ENCODE data around the gene TTC29.
A peak's percentile ranks its signal among the peaks of the same experiment; 100 is the strongest.

Gene TTC29

GRCh38 chr4:146975527-146975926 is 29.9 kb upstream of the TTC29 start:
- H3K79me1 ChIP-seq (ENCODE audit: low read length) = no peaks in the 10 kb centered on the region
- H3K23ac ChIP-seq (ENCODE audit: low read length) = no peak overlapping the region
- H4K91ac ChIP-seq (ENCODE audit: low read depth, low read length) = no peak overlapping the region
- H2AFZ ChIP-seq (ENCODE audit: insufficient read depth, low read length, poor library complexity) = no peak overlapping the region
- no peak overlapping the region for H3K4ac ChIP-seq (ENCODE audit: low read depth, low read length)
- H4K12ac ChIP-seq (ENCODE audit: low read depth, low read length) = no peak overlapping the region
- no peak overlapping the region for H3K9ac ChIP-seq (ENCODE audit: low read length)
- H3K14ac ChIP-seq (ENCODE audit: low read length) = no peak overlapping the region
- H3K9me3 ChIP-seq (ENCODE audit: insufficient read depth, low read depth, low read length) = no peaks in the 10 kb centered on the region
- DNase-seq = peak in 1 of 2 donors; percentile 47
- H3K27me3 ChIP-seq (ENCODE audit: insufficient read depth, low read length) = no peaks in the 10 kb centered on the region
- no peak overlapping the region for H3K27ac ChIP-seq (ENCODE audit: low read depth, low read length)
- H3K36me3 ChIP-seq (ENCODE audit: control insufficient read depth in 1 of 2, insufficient read depth in 2 of 2, low read length in 2 of 2) = no peaks in the 10 kb centered on the region
- no peak overlapping the region for H3K18ac ChIP-seq (ENCODE audit: low read length)
- WGBS (ENCODE audit: extremely low coverage, insufficient coverage, insufficient read length) = no CpG with 5 or more reads among the region's 1 CpG
- no peak overlapping the region for H2BK120ac ChIP-seq (ENCODE audit: insufficient read depth, low read length, poor library complexity)
- no peak overlapping the region for H3K4me3 ChIP-seq (ENCODE audit: low read depth, low read length)
- H4K8ac ChIP-seq (ENCODE audit: low read depth, low read length) = no peak overlapping the region
- H2BK5ac ChIP-seq (ENCODE audit: low read depth, low read length, poor library complexity) = no peak overlapping the region
- H3K4me1 ChIP-seq (ENCODE audit: control insufficient read depth in 1 of 2, insufficient read depth in 2 of 2, low read length in 2 of 2) = no peaks in the 10 kb centered on the region
- H2AK5ac ChIP-seq (ENCODE audit: low read length) = no peak overlapping the region
- no peaks in the 10 kb centered on the region for H3K79me2 ChIP-seq (ENCODE audit: control insufficient read depth, insufficient read depth, low read length, poor library complexity)
- no peak overlapping the region for H3K4me2 ChIP-seq (ENCODE audit: low read length)
- H2BK12ac ChIP-seq (ENCODE audit: low read length) = no peak overlapping the region

DNA sequence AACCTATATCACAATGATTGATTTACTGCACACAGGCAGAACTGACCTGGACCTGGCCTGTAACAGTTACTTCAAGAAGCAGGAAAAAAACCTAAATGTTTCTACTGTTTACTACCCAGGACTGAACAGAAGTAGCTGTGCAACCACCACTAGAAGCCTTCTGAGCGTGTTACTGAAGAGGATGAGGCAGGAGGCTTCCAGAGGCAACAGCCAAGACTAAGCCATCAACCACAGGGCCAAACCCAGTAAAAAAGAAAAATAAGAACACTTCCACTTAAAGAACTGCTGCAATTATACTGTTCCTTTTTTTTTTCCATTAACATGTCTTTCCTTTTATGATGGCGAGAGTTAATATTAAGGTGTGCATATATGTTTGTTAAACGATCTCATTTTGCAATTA is 29.4 kb upstream of the TTC29 start:
- H3K14ac ChIP-seq (ENCODE audit: low read length) = no peak overlapping the region
- H3K4me3 ChIP-seq (ENCODE audit: low read depth, low read length) = no peak overlapping the region
- H3K27me3 ChIP-seq (ENCODE audit: insufficient read depth, low read length) = no peaks in the 10 kb centered on the region
- no peak overlapping the region for H2BK5ac ChIP-seq (ENCODE audit: low read depth, low read length, poor library complexity)
- WGBS (ENCODE audit: extremely low coverage, insufficient coverage, insufficient read length) = no CpG with 5 or more reads among the region's 3 CpGs
- H2AK5ac ChIP-seq (ENCODE audit: low read length) = no peak overlapping the region
- no peak overlapping the region for H3K4ac ChIP-seq (ENCODE audit: low read depth, low read length)
- H2BK12ac ChIP-seq (ENCODE audit: low read length) = no peak overlapping the region
- H3K4me1 ChIP-seq (ENCODE audit: control insufficient read depth in 1 of 2, insufficient read depth in 2 of 2, low read length in 2 of 2) = no peaks in the 10 kb centered on the region
- H4K8ac ChIP-seq (ENCODE audit: low read depth, low read length) = no peak overlapping the region
- no peak overlapping the region for H4K12ac ChIP-seq (ENCODE audit: low read depth, low read length)
- H2BK120ac ChIP-seq (ENCODE audit: insufficient read depth, low read length, poor library complexity) = no peak overlapping the region
- no peaks in the 10 kb centered on the region for H3K79me2 ChIP-seq (ENCODE audit: control insufficient read depth, insufficient read depth, low read length, poor library complexity)
- H3K79me1 ChIP-seq (ENCODE audit: low read length) = no peaks in the 10 kb centered on the region
- DNase-seq = no peak
- no peaks in the 10 kb centered on the region for H3K36me3 ChIP-seq (ENCODE audit: control insufficient read depth in 1 of 2, insufficient read depth in 2 of 2, low read length in 2 of 2)
- H3K18ac ChIP-seq (ENCODE audit: low read length) = no peak overlapping the region
- no peak overlapping the region for H3K27ac ChIP-seq (ENCODE audit: low read depth, low read length)
- H3K9me3 ChIP-seq (ENCODE audit: insufficient read depth, low read depth, low read length) = no peaks in the 10 kb centered on the region
- H3K4me2 ChIP-seq (ENCODE audit: low read length) = no peak overlapping the region
- no peak overlapping the region for H4K91ac ChIP-seq (ENCODE audit: low read depth, low read length)
- no peak overlapping the region for H3K23ac ChIP-seq (ENCODE audit: low read length)
- H2AFZ ChIP-seq (ENCODE audit: insufficient read depth, low read length, poor library complexity) = no peak overlapping the region
- no peak overlapping the region for H3K9ac ChIP-seq (ENCODE audit: low read length)

- H3K4me3 ChIP-seq (ENCODE audit: low read depth, low read length) = no peak overlapping the region
- no peak overlapping the region for H4K12ac ChIP-seq (ENCODE audit: low read depth, low read length)
- H3K18ac ChIP-seq (ENCODE audit: low read length) = no peak overlapping the region
- no peak for DNase-seq
- no peaks in the 10 kb centered on the region for H3K79me1 ChIP-seq (ENCODE audit: low read length)
- H3K14ac ChIP-seq (ENCODE audit: low read length) = no peak overlapping the region
- no peak overlapping the region for H2AK5ac ChIP-seq (ENCODE audit: low read length)
- no peak overlapping the region for H3K4ac ChIP-seq (ENCODE audit: low read depth, low read length)
- no peak overlapping the region for H4K8ac ChIP-seq (ENCODE audit: low read depth, low read length)
- no peaks in the 10 kb centered on the region for H3K36me3 ChIP-seq (ENCODE audit: control insufficient read depth in 1 of 2, insufficient read depth in 2 of 2, low read length in 2 of 2)
- H2AFZ ChIP-seq (ENCODE audit: insufficient read depth, low read length, poor library complexity) = no peak overlapping the region
- no peak overlapping the region for H3K27ac ChIP-seq (ENCODE audit: low read depth, low read length)
- H2BK120ac ChIP-seq (ENCODE audit: insufficient read depth, low read length, poor library complexity) = no peak overlapping the region
- no peaks in the 10 kb centered on the region for H3K27me3 ChIP-seq (ENCODE audit: insufficient read depth, low read length)
- H3K4me1 ChIP-seq (ENCODE audit: control insufficient read depth in 1 of 2, insufficient read depth in 2 of 2, low read length in 2 of 2) = no peaks in the 10 kb centered on the region
- no peak overlapping the region for H4K91ac ChIP-seq (ENCODE audit: low read depth, low read length)
- H3K4me2 ChIP-seq (ENCODE audit: low read length) = no peak overlapping the region
- no peak overlapping the region for H3K23ac ChIP-seq (ENCODE audit: low read length)
- no peak overlapping the region for H2BK5ac ChIP-seq (ENCODE audit: low read depth, low read length, poor library complexity)
- H3K9ac ChIP-seq (ENCODE audit: low read length) = no peak overlapping the region
- H3K9me3 ChIP-seq (ENCODE audit: insufficient read depth, low read depth, low read length) = no peaks in the 10 kb centered on the region
- no peaks in the 10 kb centered on the region for H3K79me2 ChIP-seq (ENCODE audit: control insufficient read depth, insufficient read depth, low read length, poor library complexity)
- no peak overlapping the region for H2BK12ac ChIP-seq (ENCODE audit: low read length)
- WGBS (ENCODE audit: extremely low coverage, insufficient coverage, insufficient read length) = no CpG with 5 or more reads among the region's 5 CpGs
Measured at GRCh38 chr4:146972036-146972435, 26.4 kb upstream of the TTC29 start.

GRCh38 chr4:146969126-146969525 is 23.5 kb upstream of the TTC29 start:
- Histone ChIP-seq H2BK120ac (ENCODE audit: insufficient read depth, low read length, poor library complexity) (no peak overlapping the region), H3K4me1 (ENCODE audit: control insufficient read depth in 1 of 2, insufficient read depth in 2 of 2, low read length in 2 of 2) (no peaks in the 10 kb centered on the region), H3K27ac (ENCODE audit: low read depth, low read length) (no peak overlapping the region), H3K79me1 (ENCODE audit: low read length) (no peaks in the 10 kb centered on the region), H2BK12ac (ENCODE audit: low read length) (no peak overlapping the region), H4K8ac (ENCODE audit: low read depth, low read length) (no peak overlapping the region), H3K27me3 (ENCODE audit: insufficient read depth, low read length) (no peaks in the 10 kb centered on the region), H4K91ac (ENCODE audit: low read depth, low read length) (no peak overlapping the region), H2AK5ac (ENCODE audit: low read length) (no peak overlapping the region), H3K9ac (ENCODE audit: low read length) (no peak overlapping the region), H3K9me3 (ENCODE audit: insufficient read depth, low read depth, low read length) (no peaks in the 10 kb centered on the region), H3K14ac (ENCODE audit: low read length) (no peak overlapping the region), H3K4me3 (ENCODE audit: low read depth, low read length) (no peak overlapping the region), H3K4me2 (ENCODE audit: low read length) (no peak overlapping the region), H3K4ac (ENCODE audit: low read depth, low read length) (no peak overlapping the region), H3K36me3 (ENCODE audit: control insufficient read depth in 1 of 2, insufficient read depth in 2 of 2, low read length in 2 of 2) (no peaks in the 10 kb centered on the region), H3K23ac (ENCODE audit: low read length) (no peak overlapping the region), H3K79me2 (ENCODE audit: control insufficient read depth, insufficient read depth, low read length, poor library complexity) (no peaks in the 10 kb centered on the region), H3K18ac (ENCODE audit: low read length) (no peak overlapping the region), H2AFZ (ENCODE audit: insufficient read depth, low read length, poor library complexity) (no peak overlapping the region), H4K12ac (ENCODE audit: low read depth, low read length) (no peak overlapping the region), H2BK5ac (ENCODE audit: low read depth, low read length, poor library complexity) (no peak overlapping the region)
- no CpG with 5 or more reads among the region's 1 CpG for WGBS (ENCODE audit: extremely low coverage, insufficient coverage, insufficient read length)
- DNase-seq = no peak
